Right lobe of liver (tissue), 6 donors: ENCODE measurements around the gene AZGP1. TPM values are rescaled to one million over a fixed set of nuclear protein-coding genes. Genes with fewer than 3 reads are reported as not detected.
A peak's percentile ranks its signal among the peaks of the same experiment; 100 is the strongest.

Source experiments
- ATAC-seq, 4 donors: fragments of 200-7000 bp; cut with Tn5 transposase; one replicate each; pipeline ENCODE4 v1.9.1; 2020; ENCODE audit warnings: mild to moderate bottlenecking in 4 of 4, moderate library complexity in 4 of 4
- DNase-seq, 3 donors: peaks; one replicate each; pipeline ENCODE4 v3.0.0-alpha.2; 2020
- H3K27ac ChIP-seq, 3 donors: fragments of 200-600 bp; one replicate each; pipeline ENCODE4 v1.8.0; 2022
- H3K27me3 ChIP-seq, 2 donors: fragments of 200-600 bp; one replicate each; pipeline ENCODE4 v1.8.0; 2022
- H3K36me3 ChIP-seq, 4 donors: fragments of 200-600 bp; sonication (generic) in 1 of 4; one replicate each; pipeline versions ENCODE4 v1.5.1 to v1.8.0; 2017 to 2022; ENCODE audit warnings: control low read depth in 1 of 4
- H3K4me1 ChIP-seq, 4 donors: fragments of 200-600 bp; sonication (generic) in 1 of 4; one replicate each; pipeline versions ENCODE4 v1.5.1 to v1.8.0; 2017 to 2022; ENCODE audit warnings: control low read depth in 1 of 4
- H3K4me3 ChIP-seq, 3 donors: fragments of 200-600 bp; one replicate each; pipeline ENCODE4 v1.8.0; 2022
- H3K9me3 ChIP-seq, 4 donors: fragments of 200-600 bp; sonication (generic) in 1 of 4; one replicate each; pipeline versions ENCODE4 v1.5.1 to v1.8.0; 2017 to 2022; ENCODE audit warnings: control low read depth in 1 of 4
- CTCF ChIP-seq, 4 donors: fragments of 200-600 bp in 3 of 4; fragments of 450-650 bp in 1 of 4; IDR thresholded peaks; one replicate each; pipeline versions ENCODE4 v1.5.1 to v1.8.0; 2016 to 2022; ENCODE audit warnings: antibody characterized with exemption in 4 of 4, mild to moderate bottlenecking in 2 of 4
- POLR2A ChIP-seq: fragments of 450-650 bp; IDR thresholded peaks from one replicate; pipeline ENCODE4 v1.6.1; 2017; ENCODE audit warnings: antibody characterized with exemption, mild to moderate bottlenecking
- WGBS: methylation state at CpG from one replicate; pipeline ENCODE4 v1.1.6; 2018; ENCODE audit warnings: low coverage, low lambda C conversion rate; ENCODE audit not compliant: insufficient coverage; ENCODE audit errors: missing lambda C conversion rate; 5-methylcytosine and 5-hydroxymethylcytosine counted together
- intact Hi-C, 2 donors: fragments of 100-400 bp; cut with DNase I; formaldehyde crosslinking; loops; one replicate each; pipeline versions ENCODE4 v1.11.2 to v1.14.1; 2022
- small RNA-seq, 2 experiments: library from RNA; depleted of rRNA; stranded (forward); fragments of <200 nt; gene quantifications; one replicate each; pipeline ENCODE3, GENCODE V24; 2016
- total RNA-seq, 6 experiments: library from RNA; depleted of rRNA in 2 of 6; stranded (reverse); fragments of >200 nt in 2 of 6; fragmentation: NEBNext Ultra II Directional in 3 of 6; extraction: Animal tissue kit (Norgen Biotek cat#: 25700) in 3 of 6; gene quantifications; one replicate each; pipeline versions ENCODE4 v1.1.0 to v1.2.4, GENCODE V29; 2016 to 2023
- donor health status: DM: no; HTN: yes; CAD: no.
- donor health status: DM: no; HTN: no; CAD: no.
- donor health status: DM: no; HTN: no; CAD: no.
- donor health status: DM: no; HTN: yes; CAD: no.
- donor health status: DM: no; HTN: yes; CAD: no.

AZGP1 gene
- total RNA-seq, 6 experiments from 2014 or later, result 762 to 2,105 (median 1,328) TPM

DNA sequence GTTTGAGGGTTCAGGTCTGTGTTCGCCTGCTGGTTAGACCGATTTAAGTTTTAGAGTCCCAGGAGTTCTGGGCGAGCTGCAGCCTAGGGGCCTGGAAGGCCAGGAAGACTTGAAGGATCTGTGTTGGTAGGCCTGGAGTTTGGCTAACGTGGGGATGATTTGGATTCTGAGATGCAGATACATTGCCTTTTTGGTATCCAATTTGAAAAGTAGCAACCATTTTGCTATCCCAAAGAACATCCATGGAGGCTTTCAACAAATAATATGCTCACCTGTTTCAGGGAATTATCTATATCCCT, 56.1 kb downstream of the AZGP1 start:
- Histone ChIP-seq H3K27ac (peak overlapping the region; percentile 83 to 92 (median 91)), H3K36me3 (peaks cover 0 to 11% (median 0%) of the 10 kb centered on the region in 4 donors), H3K4me1 (peaks cover 0 to 33% (median 13%) of the 10 kb centered on the region in 4 donors), H3K4me3 (peak overlapping the region; percentile 90 to 97 (median 91)), H3K27me3 (no peaks in the 10 kb centered on the region), H3K9me3 (no peaks in the 10 kb centered on the region)
- no peak for TF ChIP-seq POLR2A
- no peak for TF ChIP-seq CTCF (IDR thresholded peaks at IDR 0.05)
- DNase-seq, result no peak
- 42% methylated on average over 4 of the region's 4 CpGs for WGBS
- intact Hi-C loops, result loop anchor here in 1 of 2 donors (10.0 kb wide), 1 partner anchor 135 kb away; no protein-coding TSS in a partner anchor
- no peak for ATAC-seq

- H3K27ac ChIP-seq, result peak within 1 kb of the TSS; percentile 83 to 92 (median 91)
These were observed 56.6 kb downstream of the AZGP1 start, which contains the start of gene TRIM4 for GRCh38 chr7:99918959-99919813. Gene TRIM4 (minus strand): TSS chr7:99919530. CDS start chr7:99919401, 129 bp downstream.

More at GRCh38 chr7:99918959-99919813, 56.6 kb downstream of the AZGP1 start, which contains the start of gene TRIM4:
- peak; percentile 92 to 96 (median 95) for DNase-seq
- intact Hi-C loops, result loop anchor here in 1 of 2 donors (10.0 kb wide), 1 partner anchor 136 kb away; no protein-coding TSS in a partner anchor
- WGBS, result 9% methylated on average over 13 of the region's 81 CpGs
- no peaks in the 10 kb centered on the region for H3K27me3 ChIP-seq
- H3K36me3 ChIP-seq, result peaks cover 0 to 11% (median 0%) of the 10 kb centered on the region in 4 donors
- peaks cover 0 to 33% (median 13%) of the 10 kb centered on the region in 4 donors for H3K4me1 ChIP-seq
- H3K9me3 ChIP-seq, result no peaks in the 10 kb centered on the region
- peak in 2 of 4 donors; percentile 20 to 35 for TF ChIP-seq CTCF (IDR thresholded peaks at IDR 0.05)
- TF ChIP-seq POLR2A, result peak; percentile 92
- ATAC-seq, result peak; percentile 97 to 99 (median 98)
- peak within 1 kb of the TSS; percentile 90 to 97 (median 91) for H3K4me3 ChIP-seq

Small RNA genes within 50 kb of the gene (small RNA-seq; reads per million reads assigned to genes)
- gene RF00019, result 0 reads per million in 2 experiments
- gene RF00561, result 0 reads per million in 2 experiments

Other genes starting within 250 kb of the AZGP1 start
- gene CYP3A7, start 240.8 kb downstream of the AZGP1 start, total RNA-seq, result 100 to 1,000 TPM in 4 of 6 experiments, 10 to 100 TPM in 2; 19.8 to 623 (median 340) TPM
- over 10,000 TPM in 1 of 6 experiments, 1,000 to 10,000 TPM in 2, 100 to 1,000 TPM in 3; 443 to 12,747 (median 1,120) TPM for gene CYP3A4, start 191.8 kb downstream of the AZGP1 start, total RNA-seq
- 100 to 1,000 TPM in 1 of 6 experiments, 10 to 100 TPM in 3, 1 to 10 TPM in 2; 4.9 to 132 (median 22.5) TPM for gene CYP3A43, start 148.0 kb downstream of the AZGP1 start, total RNA-seq
- gene OR2AE1, start 99.0 kb downstream of the AZGP1 start, total RNA-seq, result not detected
- gene TRIM4, start 56.5 kb downstream of the AZGP1 start, total RNA-seq, result 10 to 100 TPM; 13.3 to 22.6 (median 16.3) TPM
- under 1 TPM; 0.17 to 0.86 (median 0.44) TPM for gene GJC3, start 46.4 kb downstream of the AZGP1 start, total RNA-seq
- 100 to 1,000 TPM in 2 of 6 experiments, 10 to 100 TPM in 4; 24.5 to 147 (median 80.1) TPM for gene ZKSCAN1, start 39.6 kb upstream of the AZGP1 start, total RNA-seq
- 1 to 10 TPM; 4.3 to 8.1 (median 5.7) TPM for gene ZSCAN21, start 73.7 kb upstream of the AZGP1 start, total RNA-seq
- gene ZNF3, start 105.7 kb upstream of the AZGP1 start, total RNA-seq, result 10 to 100 TPM in 5 of 6 experiments, 1 to 10 TPM in 1; 9.7 to 18.8 (median 14.0) TPM
- gene COPS6, start 112.9 kb upstream of the AZGP1 start, total RNA-seq, result 10 to 100 TPM; 28.3 to 49.7 (median 42.7) TPM
- 10 to 100 TPM; 12.6 to 25.9 (median 20.8) TPM for gene MCM7, start 125.4 kb upstream of the AZGP1 start, total RNA-seq
- gene AP4M1, start 125.6 kb upstream of the AZGP1 start, total RNA-seq, result 1 to 10 TPM; 2.7 to 7.3 (median 4.3) TPM
- 10 to 100 TPM; 11.1 to 27.2 (median 15.8) TPM for gene TAF6, start 143.3 kb upstream of the AZGP1 start, total RNA-seq
- 1 to 10 TPM; 2.9 to 4.9 (median 3.9) TPM for gene CNPY4, start 143.6 kb upstream of the AZGP1 start, total RNA-seq
- 1 to 10 TPM in 3 of 6 experiments, under 1 TPM in 3; 0.35 to 2.7 (median 1.1) TPM for gene MBLAC1, start 150.9 kb upstream of the AZGP1 start, total RNA-seq
- 10 to 100 TPM; 35.8 to 66.6 (median 44.9) TPM for gene LAMTOR4, start 172.9 kb upstream of the AZGP1 start, total RNA-seq
- gene TRAPPC14, start 182.7 kb upstream of the AZGP1 start, total RNA-seq, result 10 to 100 TPM in 4 of 6 experiments, 1 to 10 TPM in 2; 8.2 to 14.6 (median 10.3) TPM
- gene GAL3ST4, start 192.6 kb upstream of the AZGP1 start, total RNA-seq, result 1 to 10 TPM in 1 of 6 experiments, under 1 TPM in 4, not detected in 1; 0.12 to 1.1 (median 0.56) TPM
- under 1 TPM in 2 of 6 experiments, not detected in 4; 0.35 to 0.40 TPM for gene GPC2, start 201.3 kb upstream of the AZGP1 start, total RNA-seq
- 1 to 10 TPM in 4 of 6 experiments, under 1 TPM in 2; 0.81 to 5.9 (median 4.4) TPM for gene STAG3, start 201.9 kb upstream of the AZGP1 start, total RNA-seq
- gene PVRIG, start 243.9 kb upstream of the AZGP1 start, total RNA-seq, result under 1 TPM in 3 of 6 experiments, not detected in 3; 0.17 to 0.89 (median 0.37) TPM